ENCODE measurements around the gene RPS6KA3.
A peak's percentile ranks its signal among the peaks of the same experiment; 100 is the strongest.

DNA sequence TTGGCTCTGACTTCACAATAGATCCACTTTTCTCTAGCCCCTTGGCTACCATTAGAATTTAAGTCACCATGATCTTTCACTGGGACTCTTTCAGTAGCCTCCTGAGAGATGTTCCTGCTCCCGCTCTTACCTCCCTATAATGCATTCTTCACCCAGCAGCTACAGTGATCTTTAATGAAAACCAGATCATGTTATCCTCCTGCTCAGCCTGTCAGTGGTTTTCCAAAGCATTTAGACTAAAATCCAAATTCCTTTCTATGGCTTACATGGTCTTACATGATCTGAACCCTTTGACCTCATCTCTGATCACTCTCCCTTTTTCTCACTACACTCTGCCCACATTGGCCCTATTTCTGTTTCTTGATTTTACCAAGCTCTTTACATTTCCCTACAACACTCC is 18.3 kb upstream of the RPS6KA3 start:
- TF ChIP-seq, protein P1, sequence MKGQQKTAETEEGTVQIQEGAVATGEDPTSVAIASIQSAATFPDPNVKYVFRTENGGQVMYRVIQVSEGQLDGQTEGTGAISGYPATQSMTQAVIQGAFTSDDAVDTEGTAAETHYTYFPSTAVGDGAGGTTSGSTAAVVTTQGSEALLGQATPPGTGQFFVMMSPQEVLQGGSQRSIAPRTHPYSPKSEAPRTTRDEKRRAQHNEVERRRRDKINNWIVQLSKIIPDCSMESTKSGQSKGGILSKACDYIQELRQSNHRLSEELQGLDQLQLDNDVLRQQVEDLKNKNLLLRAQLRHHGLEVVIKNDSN (IDR thresholded peaks at IDR 0.05; ENCODE audit: borderline replicate concordance, low read depth) = no peak
- TF ChIP-seq, protein P2, sequence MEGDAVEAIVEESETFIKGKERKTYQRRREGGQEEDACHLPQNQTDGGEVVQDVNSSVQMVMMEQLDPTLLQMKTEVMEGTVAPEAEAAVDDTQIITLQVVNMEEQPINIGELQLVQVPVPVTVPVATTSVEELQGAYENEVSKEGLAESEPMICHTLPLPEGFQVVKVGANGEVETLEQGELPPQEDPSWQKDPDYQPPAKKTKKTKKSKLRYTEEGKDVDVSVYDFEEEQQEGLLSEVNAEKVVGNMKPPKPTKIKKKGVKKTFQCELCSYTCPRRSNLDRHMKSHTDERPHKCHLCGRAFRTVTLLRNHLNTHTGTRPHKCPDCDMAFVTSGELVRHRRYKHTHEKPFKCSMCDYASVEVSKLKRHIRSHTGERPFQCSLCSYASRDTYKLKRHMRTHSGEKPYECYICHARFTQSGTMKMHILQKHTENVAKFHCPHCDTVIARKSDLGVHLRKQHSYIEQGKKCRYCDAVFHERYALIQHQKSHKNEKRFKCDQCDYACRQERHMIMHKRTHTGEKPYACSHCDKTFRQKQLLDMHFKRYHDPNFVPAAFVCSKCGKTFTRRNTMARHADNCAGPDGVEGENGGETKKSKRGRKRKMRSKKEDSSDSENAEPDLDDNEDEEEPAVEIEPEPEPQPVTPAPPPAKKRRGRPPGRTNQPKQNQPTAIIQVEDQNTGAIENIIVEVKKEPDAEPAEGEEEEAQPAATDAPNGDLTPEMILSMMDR (IDR thresholded peaks at IDR 0.05) = no peak
- TF ChIP-seq CHD2 (IDR thresholded peaks at IDR 0.05; ENCODE audit: low read length, partially characterized antibody) (no peak), TCF12 (IDR thresholded peaks at IDR 0.05) (peak; percentile 61), SMC3 (IDR thresholded peaks at IDR 0.05; ENCODE audit: low read depth, low read length) (no peak), RFX5 (IDR thresholded peaks at IDR 0.05; ENCODE audit: low read length) (no peak), NFIC (IDR thresholded peaks at IDR 0.05; ENCODE audit: borderline replicate concordance) (no peak), SIN3A (IDR thresholded peaks at IDR 0.05; ENCODE audit: borderline replicate concordance, low read depth, low read length) (no peak), GATA2 (CRISPR knock-in tag; IDR thresholded peaks at IDR 0.05) (no peak), YY1 (IDR thresholded peaks at IDR 0.05; ENCODE audit: low read depth) (no peak), EP300 (IDR thresholded peaks at IDR 0.05; ENCODE audit: borderline replicate concordance in 1 of 2, low read depth in 1 of 2, low read length in 1 of 2) (no peak), POLR2AphosphoS5 (IDR thresholded peaks at IDR 0.05; ENCODE audit: low read depth, low read length) (no peak), MXI1 (IDR thresholded peaks at IDR 0.05; ENCODE audit: low read depth, low read length) (no peak)
- TF ChIP-seq, protein P3, sequence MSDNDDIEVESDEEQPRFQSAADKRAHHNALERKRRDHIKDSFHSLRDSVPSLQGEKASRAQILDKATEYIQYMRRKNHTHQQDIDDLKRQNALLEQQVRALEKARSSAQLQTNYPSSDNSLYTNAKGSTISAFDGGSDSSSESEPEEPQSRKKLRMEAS (IDR thresholded peaks at IDR 0.05; ENCODE audit: low read depth) = no peak

All from SK-N-SH (cell line).